ENCODE data around the gene H3-3A.
"Not testable (repeated sequence)": the region's sequence is repeated elsewhere in the genome, so short reads cannot be mapped to it uniquely, and the experiment has no call there.

H3-3A gene

GRCh38 chr1:226085675-226086285 lies 23.3 kb downstream of the H3-3A start:
- DNase-seq (ENCODE audit: low spot score), result no peak

GRCh38 chr1:226086776-226087175 lies 24.3 kb downstream of the H3-3A start:
- no peak for DNase-seq (ENCODE audit: low spot score)
- FAIRE-seq, result no peak

More at GRCh38 chr1:226085675-226086285, 23.3 kb downstream of the H3-3A start:
- FAIRE-seq, result no peak

GRCh38 chr1:226091461-226091860 lies 28.9 kb downstream of the H3-3A start:
- FAIRE-seq, result no peak

GRCh38 chr1:226092048-226092820 lies 29.7 kb downstream of the H3-3A start:
- not testable (repeated sequence) for DNase-seq (ENCODE audit: low spot score); FAIRE-seq

More at GRCh38 chr1:226091461-226091860, 28.9 kb downstream of the H3-3A start:
- no peak for DNase-seq (ENCODE audit: low spot score)

- DNase-seq (ENCODE audit: low spot score), result no peak
These were observed 30.4 kb downstream of the H3-3A start for GRCh38 chr1:226092965-226093364.

GRCh38 chr1:226093621-226094020 lies 31.1 kb downstream of the H3-3A start:
- no peak for FAIRE-seq
- DNase-seq (ENCODE audit: low spot score), result no peak

More at GRCh38 chr1:226092965-226093364, 30.4 kb downstream of the H3-3A start:
- FAIRE-seq, result no peak

- DNase-seq (ENCODE audit: low spot score) (no peak), FAIRE-seq (no peak)
These were observed 31.9 kb downstream of the H3-3A start for GRCh38 chr1:226094451-226094850.

- DNase-seq (ENCODE audit: low spot score) (no peak), FAIRE-seq (no peak)
These were observed 32.8 kb downstream of the H3-3A start for GRCh38 chr1:226095286-226095685.

- DNase-seq (ENCODE audit: low spot score), result no peak
- FAIRE-seq, result no peak
These were observed 35.5 kb downstream of the H3-3A start for GRCh38 chr1:226097866-226098625.

- DNase-seq (ENCODE audit: low spot score) (no peak), FAIRE-seq (no peak)
These were observed 36.6 kb downstream of the H3-3A start for GRCh38 chr1:226098870-226099835.

GRCh38 chr1:226100436-226101391 lies 38.2 kb downstream of the H3-3A start:
- no peak for FAIRE-seq
- DNase-seq (ENCODE audit: low spot score), result no peak

GRCh38 chr1:226104671-226105121 lies 42.2 kb downstream of the H3-3A start:
- FAIRE-seq, result no peak
- DNase-seq (ENCODE audit: low spot score), result peak; percentile 69

- no peak for FAIRE-seq
- DNase-seq (ENCODE audit: low spot score), result no peak
These were observed 45.2 kb downstream of the H3-3A start for GRCh38 chr1:226107471-226108460.

- no peak for FAIRE-seq
These were observed 46.7 kb downstream of the H3-3A start for GRCh38 chr1:226108935-226109828.

GRCh38 chr1:226109829-226110248 lies 47.3 kb downstream of the H3-3A start:
- DNase-seq (ENCODE audit: low spot score) (peak; percentile 55), FAIRE-seq (no peak)

More at GRCh38 chr1:226108935-226109828, 46.7 kb downstream of the H3-3A start:
- DNase-seq (ENCODE audit: low spot score), result no peak

GRCh38 chr1:226110249-226111097 lies 48.0 kb downstream of the H3-3A start:
- FAIRE-seq, result no peak
- peak; percentile 48 for DNase-seq (ENCODE audit: low spot score)
